T-helper 9 cell (primary cell): ENCODE measurements around the gene STPG3.

Source experiments
- DNase-seq: peaks from one replicate; pipeline ENCODE4 v3.0.0-alpha.2; 2020

STPG3 gene

GRCh38 chr9:137267933-137268355 is 16.9 kb downstream of the STPG3 start:
- no peak for DNase-seq

GRCh38 chr9:137268538-137269201 is 17.6 kb downstream of the STPG3 start:
- no peak for DNase-seq

- DNase-seq: no peak
Observed at GRCh38 chr9:137269231-137269772, 18.2 kb downstream of the STPG3 start.

- no peak for DNase-seq
Observed at GRCh38 chr9:137270929-137271695, 20.0 kb downstream of the STPG3 start.

GRCh38 chr9:137271696-137272076 is 20.6 kb downstream of the STPG3 start:
- no peak for DNase-seq

- DNase-seq: no peak
Observed at GRCh38 chr9:137272241-137273094, 21.4 kb downstream of the STPG3 start.

- DNase-seq: no peak
Observed at GRCh38 chr9:137273095-137273490, 22.0 kb downstream of the STPG3 start.

GRCh38 chr9:137273611-137274320 is 22.7 kb downstream of the STPG3 start:
- no peak for DNase-seq

- no peak for DNase-seq
Observed at GRCh38 chr9:137275203-137275587, 24.1 kb downstream of the STPG3 start.

GRCh38 chr9:137275588-137276472 is 24.7 kb downstream of the STPG3 start:
- no peak for DNase-seq

- no peak for DNase-seq
Observed at GRCh38 chr9:137276473-137277328, 25.6 kb downstream of the STPG3 start.

- DNase-seq: no peak
Observed at GRCh38 chr9:137277329-137278041, 26.4 kb downstream of the STPG3 start, which contains the start of gene TOR4A. Gene TOR4A, plus strand, starts transcription at chr9:137277726. Its CDS starts 964 bp downstream, at chr9:137278690.

GRCh38 chr9:137278061-137278701 is 27.1 kb downstream of the STPG3 start:
- DNase-seq: no peak

- no peak for DNase-seq
Observed at GRCh38 chr9:137278721-137279711, 27.9 kb downstream of the STPG3 start.

- no peak for DNase-seq
Observed at GRCh38 chr9:137279741-137280473, 28.8 kb downstream of the STPG3 start.

GRCh38 chr9:137280474-137281344 is 29.6 kb downstream of the STPG3 start:
- no peak for DNase-seq
